ENCODE results near the gene DSEL.

DNA sequence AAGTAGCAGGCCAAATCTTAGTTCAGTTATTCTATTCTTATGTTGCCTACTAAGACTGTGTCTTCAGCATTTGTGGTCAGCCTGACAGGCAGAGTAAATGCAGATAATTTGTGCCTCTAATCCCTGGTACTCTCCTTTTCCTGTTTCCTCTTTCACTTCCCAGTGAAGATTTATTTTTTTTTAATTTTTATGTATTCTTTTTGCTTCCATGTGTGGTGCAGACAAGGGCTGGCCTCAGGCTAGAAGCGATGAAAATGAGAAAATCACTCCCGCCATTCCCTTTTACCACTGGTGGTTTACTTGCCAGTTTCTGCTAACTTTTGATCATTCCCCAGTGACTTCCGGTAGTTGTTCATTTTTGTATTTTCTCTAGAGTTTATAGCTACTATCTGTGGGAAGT lies 30.9 kb downstream of the DSEL start:
- TF ChIP-seq, protein P1, sequence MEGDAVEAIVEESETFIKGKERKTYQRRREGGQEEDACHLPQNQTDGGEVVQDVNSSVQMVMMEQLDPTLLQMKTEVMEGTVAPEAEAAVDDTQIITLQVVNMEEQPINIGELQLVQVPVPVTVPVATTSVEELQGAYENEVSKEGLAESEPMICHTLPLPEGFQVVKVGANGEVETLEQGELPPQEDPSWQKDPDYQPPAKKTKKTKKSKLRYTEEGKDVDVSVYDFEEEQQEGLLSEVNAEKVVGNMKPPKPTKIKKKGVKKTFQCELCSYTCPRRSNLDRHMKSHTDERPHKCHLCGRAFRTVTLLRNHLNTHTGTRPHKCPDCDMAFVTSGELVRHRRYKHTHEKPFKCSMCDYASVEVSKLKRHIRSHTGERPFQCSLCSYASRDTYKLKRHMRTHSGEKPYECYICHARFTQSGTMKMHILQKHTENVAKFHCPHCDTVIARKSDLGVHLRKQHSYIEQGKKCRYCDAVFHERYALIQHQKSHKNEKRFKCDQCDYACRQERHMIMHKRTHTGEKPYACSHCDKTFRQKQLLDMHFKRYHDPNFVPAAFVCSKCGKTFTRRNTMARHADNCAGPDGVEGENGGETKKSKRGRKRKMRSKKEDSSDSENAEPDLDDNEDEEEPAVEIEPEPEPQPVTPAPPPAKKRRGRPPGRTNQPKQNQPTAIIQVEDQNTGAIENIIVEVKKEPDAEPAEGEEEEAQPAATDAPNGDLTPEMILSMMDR (IDR thresholded peaks at IDR 0.05 in 8 of 11, conservative IDR thresholded peaks at IDR 0.05 in 3 of 11), result no peak
- no peak for TF ChIP-seq POLR2AphosphoS5 (IDR thresholded peaks at IDR 0.05)

Measured in spleen (tissue), 7 donors.